HUES64 (cell line): Measurements from ENCODE around the gene CANX.

Experiments
- H3K27ac ChIP-seq: 2 replicates; pipeline ENCODE4 v1.7.0; 2013; ENCODE audit warnings: low read depth, low read length, inconsistent platforms
- H3K27me3 ChIP-seq: 2 replicates; pipeline ENCODE4 v1.6.1; 2013; ENCODE audit warnings: mild to moderate bottlenecking, low read length; ENCODE audit not compliant: insufficient read depth
- H3K36me3 ChIP-seq: 2 replicates; pipeline ENCODE4 v1.6.1; 2013; ENCODE audit warnings: mild to moderate bottlenecking, low read length; ENCODE audit not compliant: insufficient read depth
- H3K4me1 ChIP-seq: 2 replicates; pipeline ENCODE4 v1.6.1; 2013; ENCODE audit warnings: mild to moderate bottlenecking, low read length, moderate library complexity; ENCODE audit not compliant: insufficient read depth
- H3K4me3 ChIP-seq: 2 replicates; pipeline ENCODE4 v1.5.1; 2013; ENCODE audit warnings: mild to moderate bottlenecking, low read length, moderate library complexity
- H3K9ac ChIP-seq: 2 replicates; pipeline ENCODE4 v1.6.1; 2013; ENCODE audit warnings: mild to moderate bottlenecking, low read depth, low read length
- H3K9me3 ChIP-seq: 2 replicates; pipeline ENCODE4 v1.6.1; 2013; ENCODE audit warnings: low read depth, low read length; ENCODE audit not compliant: insufficient read depth
- WGBS: fragments of 150-250, 120-280 bp; methylation state at CpG from one replicate; pipeline ENCODE4 v1.1.7; 2013; ENCODE audit warnings: missing lambda C conversion rate; 5-methylcytosine and 5-hydroxymethylcytosine counted together

CANX gene

DNA sequence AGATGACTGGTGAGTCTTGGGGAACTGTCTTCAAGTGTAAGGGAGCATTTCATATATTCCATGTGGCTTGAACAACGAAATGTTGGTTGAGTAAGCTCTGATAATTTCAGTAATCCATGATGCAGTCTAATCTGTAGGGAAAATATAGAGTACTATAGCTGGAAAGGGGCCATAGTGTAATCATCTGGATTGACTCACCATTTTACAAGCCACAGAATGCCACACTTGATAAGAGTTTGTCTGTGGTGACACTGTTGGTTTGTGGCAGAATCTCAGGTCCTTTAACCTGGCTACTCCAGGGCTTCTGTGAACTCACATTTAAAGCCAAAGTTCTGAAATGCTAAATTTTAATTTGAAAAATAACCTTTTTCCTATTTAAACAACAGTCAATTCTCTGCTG is 17.5 kb downstream of the CANX start:
- WGBS, result 100% methylated on average over 1 of the region's 1 CpG
- H3K4me3 ChIP-seq, result no peak overlapping the region
- no peaks in the 10 kb centered on the region for H3K27me3 ChIP-seq
- H3K36me3 ChIP-seq, result peaks cover 94% of the 10 kb centered on the region
- H3K9ac ChIP-seq, result no peak overlapping the region
- no peaks in the 10 kb centered on the region for H3K4me1 ChIP-seq
- H3K9me3 ChIP-seq, result no peaks in the 10 kb centered on the region
- H3K27ac ChIP-seq, result no peak overlapping the region

DNA sequence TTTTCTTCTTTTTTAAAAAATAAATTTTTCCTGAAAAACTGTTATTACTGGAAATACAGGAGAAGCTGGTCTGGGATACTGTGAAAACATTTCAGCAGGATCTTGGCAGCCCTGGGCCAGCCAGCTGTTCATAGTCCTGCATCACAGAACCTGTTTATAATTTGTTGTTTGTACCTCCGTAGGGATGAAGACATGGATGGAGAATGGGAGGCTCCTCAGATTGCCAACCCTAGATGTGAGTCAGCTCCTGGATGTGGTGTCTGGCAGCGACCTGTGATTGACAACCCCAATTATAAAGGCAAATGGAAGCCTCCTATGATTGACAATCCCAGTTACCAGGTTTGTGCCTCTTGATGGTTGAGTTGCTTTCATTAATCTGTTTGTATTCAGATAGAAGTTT is 21.5 kb downstream of the CANX start:
- no peaks in the 10 kb centered on the region for H3K9me3 ChIP-seq
- H3K4me3 ChIP-seq, result no peak overlapping the region
- no peaks in the 10 kb centered on the region for H3K27me3 ChIP-seq
- no peaks in the 10 kb centered on the region for H3K4me1 ChIP-seq
- no peak overlapping the region for H3K9ac ChIP-seq
- WGBS, result 98% methylated on average over 2 of the region's 2 CpGs
- no peak overlapping the region for H3K27ac ChIP-seq
- peaks cover 97% of the 10 kb centered on the region for H3K36me3 ChIP-seq

DNA sequence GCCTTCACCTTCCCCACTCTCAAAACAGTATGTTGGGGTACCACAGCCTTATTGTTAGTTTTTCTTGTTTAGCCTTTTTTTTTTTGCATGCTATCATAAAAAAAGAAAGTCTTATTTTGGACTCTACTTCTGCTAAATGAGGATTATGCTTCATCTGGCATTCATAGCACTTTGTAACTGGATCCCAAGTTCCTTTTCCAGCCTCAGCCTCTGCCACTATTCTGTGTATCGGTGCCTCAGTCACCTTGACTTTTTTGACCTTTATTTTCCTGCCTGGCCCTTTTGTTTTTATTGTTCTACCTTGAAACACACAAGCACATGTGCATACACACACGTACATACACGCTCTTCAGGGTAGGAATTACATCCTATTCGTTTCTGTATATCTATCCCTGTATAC is 25.4 kb downstream of the CANX start:
- WGBS, result 95% methylated on average over 4 of the region's 4 CpGs
- no peaks in the 10 kb centered on the region for H3K4me1 ChIP-seq
- H3K36me3 ChIP-seq, result peaks cover 99% of the 10 kb centered on the region
- no peaks in the 10 kb centered on the region for H3K9me3 ChIP-seq
- no peak overlapping the region for H3K9ac ChIP-seq
- no peak overlapping the region for H3K27ac ChIP-seq
- no peaks in the 10 kb centered on the region for H3K27me3 ChIP-seq
- H3K4me3 ChIP-seq, result no peak overlapping the region

DNA sequence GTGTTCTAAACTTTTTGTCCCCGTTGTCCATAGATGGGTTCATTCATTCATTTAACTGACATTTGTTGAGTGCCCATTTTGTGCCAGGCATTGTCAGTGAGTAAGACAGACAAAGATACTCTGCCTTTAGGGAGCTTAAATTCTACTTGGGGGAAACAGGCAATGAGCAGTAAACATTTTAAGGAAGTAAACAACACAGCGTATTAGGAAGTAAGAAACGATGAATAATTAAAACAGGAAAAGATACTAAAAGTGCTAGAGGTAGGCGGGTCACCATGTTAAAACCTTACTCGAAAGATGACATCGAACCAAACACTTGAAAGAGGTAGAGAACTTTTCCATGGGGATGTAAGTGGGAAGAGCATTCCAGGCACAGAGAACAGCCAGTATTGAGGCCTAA is 28.3 kb downstream of the CANX start:
- Histone ChIP-seq H3K9ac (no peak overlapping the region), H3K27me3 (no peaks in the 10 kb centered on the region), H3K36me3 (peaks cover 96% of the 10 kb centered on the region), H3K9me3 (no peaks in the 10 kb centered on the region), H3K4me3 (no peak overlapping the region), H3K27ac (no peak overlapping the region), H3K4me1 (no peaks in the 10 kb centered on the region; the same call in 1 of the 2 replicates)
- 95% methylated on average over 6 of the region's 6 CpGs for whole genome bisulfite sequencing

DNA sequence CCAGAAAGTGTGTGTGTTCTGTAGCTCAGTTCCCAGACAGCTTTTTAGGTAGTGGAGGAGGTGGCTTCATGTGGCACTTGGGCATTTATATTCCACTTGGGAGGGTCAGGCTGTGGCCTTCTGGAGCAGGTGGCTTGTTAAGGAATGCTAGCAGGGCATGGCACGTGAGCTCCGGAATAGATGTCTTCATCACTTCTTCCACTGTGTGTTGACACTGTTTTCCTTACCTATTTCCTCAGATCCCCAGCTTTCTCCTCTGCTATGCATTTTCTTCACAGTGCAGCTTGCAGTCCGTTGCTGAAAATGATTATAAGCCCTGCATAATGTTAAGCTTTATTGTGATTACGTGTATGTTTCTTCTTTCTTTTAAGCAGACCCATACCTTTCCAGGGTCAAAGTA is 30.5 kb downstream of the CANX start:
- H3K36me3 ChIP-seq, result peaks cover 75% of the 10 kb centered on the region
- 84% methylated on average over 4 of the region's 4 CpGs for WGBS
- no peaks in the 10 kb centered on the region for H3K9me3 ChIP-seq
- no peak overlapping the region for H3K4me3 ChIP-seq
- H3K27ac ChIP-seq, result no peak overlapping the region
- no peak overlapping the region for H3K9ac ChIP-seq
- H3K27me3 ChIP-seq, result no peaks in the 10 kb centered on the region
- H3K4me1 ChIP-seq, result no peaks in the 10 kb centered on the region; the same call in 1 of the 2 replicates

DNA sequence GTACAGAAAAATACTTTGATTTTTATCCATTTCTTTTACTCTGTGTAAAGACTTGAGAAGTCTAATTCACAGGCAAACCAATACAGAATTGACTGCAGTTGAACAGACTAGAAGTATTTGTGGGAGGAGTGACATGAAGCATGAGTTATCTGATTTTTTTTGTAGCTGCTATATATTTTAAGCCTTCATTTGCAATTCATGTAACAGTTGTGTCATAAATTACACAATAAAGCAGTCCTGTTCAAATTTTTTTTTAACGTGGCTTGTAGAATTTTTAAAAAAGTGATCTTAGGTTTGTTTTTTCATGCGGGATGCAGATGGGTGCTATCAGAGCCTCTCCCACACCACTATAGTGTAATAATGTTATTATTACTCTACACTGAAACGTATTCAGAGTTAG is 31.0 kb downstream of the CANX start:
- Histone ChIP-seq H3K36me3 (peaks cover 70% of the 10 kb centered on the region), H3K4me1 (no peaks in the 10 kb centered on the region; the same call in 1 of the 2 replicates), H3K9ac (no peak overlapping the region), H3K9me3 (no peaks in the 10 kb centered on the region), H3K4me3 (no peak overlapping the region), H3K27ac (no peak overlapping the region), H3K27me3 (no peaks in the 10 kb centered on the region)
- no CpG with 5 or more reads among the region's 3 CpGs for WGBS

DNA sequence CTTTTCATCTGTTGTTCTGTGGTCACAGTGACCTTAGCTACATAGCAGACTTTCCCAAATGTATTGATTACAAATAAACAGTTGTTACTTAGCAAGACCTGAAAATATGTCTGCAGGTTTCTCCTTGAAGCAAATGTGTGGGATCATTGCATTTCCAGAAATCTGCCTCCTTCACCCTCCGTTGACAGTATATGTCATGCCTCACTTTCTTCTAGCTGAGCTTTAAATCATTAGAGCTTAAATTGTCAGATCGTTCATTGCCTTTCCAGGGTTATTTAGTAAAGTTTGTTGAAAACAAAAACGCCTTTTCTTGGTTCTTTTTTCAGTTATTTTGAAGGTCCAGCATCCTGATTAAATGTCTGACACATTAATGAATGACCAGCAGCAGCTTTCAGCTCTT is 31.6 kb downstream of the CANX start:
- WGBS, result 90% methylated on average over 3 of the region's 3 CpGs
- H3K9me3 ChIP-seq, result no peaks in the 10 kb centered on the region
- no peaks in the 10 kb centered on the region; the same call in 1 of the 2 replicates for H3K4me1 ChIP-seq
- H3K27me3 ChIP-seq, result no peaks in the 10 kb centered on the region
- no peak overlapping the region for H3K4me3 ChIP-seq
- H3K27ac ChIP-seq, result no peak overlapping the region
- peaks cover 64% of the 10 kb centered on the region for H3K36me3 ChIP-seq
- H3K9ac ChIP-seq, result no peak overlapping the region

DNA sequence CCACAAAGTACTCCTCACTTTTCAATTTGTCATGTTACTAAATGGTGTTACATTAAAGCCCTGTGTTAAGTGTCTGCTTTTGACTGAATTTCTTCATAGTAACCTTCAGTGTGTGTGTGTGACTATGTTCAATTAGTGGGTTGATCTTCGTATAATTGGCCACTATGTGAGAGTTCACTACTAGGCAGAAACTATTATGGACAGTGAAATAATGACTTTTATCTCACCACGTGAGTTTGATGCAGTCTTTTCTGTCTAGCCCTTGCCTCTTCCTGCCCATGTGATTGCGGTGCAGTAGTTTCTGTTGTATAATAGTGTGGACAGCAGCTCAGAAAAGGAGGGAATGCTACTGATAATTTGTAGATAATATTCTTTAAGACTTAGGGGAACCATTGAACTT is 32.1 kb downstream of the CANX start:
- WGBS, result 89% methylated on average over 3 of the region's 3 CpGs
- Histone ChIP-seq H3K36me3 (peaks cover 60% of the 10 kb centered on the region), H3K27me3 (no peaks in the 10 kb centered on the region), H3K9me3 (no peaks in the 10 kb centered on the region), H3K4me1 (no peaks in the 10 kb centered on the region; the same call in 1 of the 2 replicates), H3K9ac (no peak overlapping the region), H3K27ac (no peak overlapping the region), H3K4me3 (no peak overlapping the region)

DNA sequence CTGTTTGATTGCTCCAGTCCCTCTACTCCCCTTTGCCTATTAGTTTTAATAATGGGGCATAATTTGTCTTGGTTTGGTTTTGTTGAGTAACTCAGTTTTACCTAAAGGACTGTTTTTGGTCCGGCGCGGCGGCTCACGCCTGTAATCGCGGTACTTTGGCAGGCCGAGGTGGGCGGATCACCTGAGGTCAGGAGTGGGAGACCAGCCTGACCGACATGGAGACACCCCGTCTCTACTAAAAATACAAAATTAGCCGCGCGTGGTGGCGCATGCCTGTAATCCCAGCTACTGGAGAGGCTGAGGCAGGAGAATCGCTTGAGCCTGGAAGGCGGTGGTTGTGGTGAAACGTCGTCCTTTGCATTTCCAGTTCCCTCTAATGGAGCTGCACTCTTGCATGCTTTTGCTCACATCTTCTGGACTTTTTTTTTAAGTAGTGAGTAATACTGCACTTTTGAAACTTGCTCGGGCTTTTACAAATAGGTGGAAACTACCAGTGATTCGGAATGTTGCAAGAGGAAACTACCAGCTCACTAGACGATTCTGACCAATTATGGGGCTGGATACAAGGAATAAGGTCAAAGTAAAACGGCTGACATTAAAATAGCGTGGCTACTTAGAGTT is 33.1 kb downstream of the CANX start:
- peak overlapping the region; percentile 32; the same call in 1 of the 2 replicates for H3K9ac ChIP-seq

DNA sequence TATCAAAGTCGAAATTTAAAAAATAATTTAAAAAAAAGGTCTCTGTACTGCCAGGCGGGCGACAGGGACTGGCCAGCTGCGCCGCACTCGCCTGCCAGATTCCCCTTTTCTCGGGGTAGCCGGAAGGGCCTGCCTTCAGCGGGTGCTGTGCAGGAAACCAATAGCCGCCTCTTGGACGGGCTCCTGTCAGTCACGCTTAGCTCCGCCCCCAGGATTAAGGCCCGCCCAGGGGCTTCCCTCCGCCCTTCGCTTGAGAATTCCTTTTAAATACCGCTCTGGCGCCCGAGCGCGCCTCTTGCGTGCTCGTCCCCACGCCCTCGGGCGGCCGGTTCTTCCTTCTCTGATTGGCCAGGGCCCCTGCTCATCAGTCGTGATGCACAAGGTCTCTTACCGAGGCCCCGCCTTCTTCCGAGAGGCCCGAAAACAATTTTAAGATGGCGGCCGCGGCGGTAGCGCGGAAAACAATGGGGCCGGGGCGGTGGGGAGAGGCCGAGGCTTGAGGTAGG is 33.7 kb downstream of the CANX start, which contains the start of gene MAML1:
TSS of gene MAML1 (plus strand) at position 411 of the 506 bp plus-strand sequence. CDS start 291 bp downstream, outside the sequence.
- peaks cover 48% of the 10 kb centered on the region for H3K36me3 ChIP-seq
- 2% methylated on average over 41 of the region's 41 CpGs for WGBS

More for the DNA sequence above, 33.1 kb downstream of the CANX start:
- peak overlapping the region; percentile 45 for H3K4me3 ChIP-seq
- H3K27me3 ChIP-seq, result no peaks in the 10 kb centered on the region
- peak overlapping the region; percentile 71 for H3K27ac ChIP-seq
- H3K9me3 ChIP-seq, result no peaks in the 10 kb centered on the region
- peaks cover 49% of the 10 kb centered on the region for H3K36me3 ChIP-seq
- 79% methylated on average over 24 of the region's 24 CpGs for WGBS
- H3K4me1 ChIP-seq, result no peaks in the 10 kb centered on the region; the same call in 1 of the 2 replicates

DNA sequence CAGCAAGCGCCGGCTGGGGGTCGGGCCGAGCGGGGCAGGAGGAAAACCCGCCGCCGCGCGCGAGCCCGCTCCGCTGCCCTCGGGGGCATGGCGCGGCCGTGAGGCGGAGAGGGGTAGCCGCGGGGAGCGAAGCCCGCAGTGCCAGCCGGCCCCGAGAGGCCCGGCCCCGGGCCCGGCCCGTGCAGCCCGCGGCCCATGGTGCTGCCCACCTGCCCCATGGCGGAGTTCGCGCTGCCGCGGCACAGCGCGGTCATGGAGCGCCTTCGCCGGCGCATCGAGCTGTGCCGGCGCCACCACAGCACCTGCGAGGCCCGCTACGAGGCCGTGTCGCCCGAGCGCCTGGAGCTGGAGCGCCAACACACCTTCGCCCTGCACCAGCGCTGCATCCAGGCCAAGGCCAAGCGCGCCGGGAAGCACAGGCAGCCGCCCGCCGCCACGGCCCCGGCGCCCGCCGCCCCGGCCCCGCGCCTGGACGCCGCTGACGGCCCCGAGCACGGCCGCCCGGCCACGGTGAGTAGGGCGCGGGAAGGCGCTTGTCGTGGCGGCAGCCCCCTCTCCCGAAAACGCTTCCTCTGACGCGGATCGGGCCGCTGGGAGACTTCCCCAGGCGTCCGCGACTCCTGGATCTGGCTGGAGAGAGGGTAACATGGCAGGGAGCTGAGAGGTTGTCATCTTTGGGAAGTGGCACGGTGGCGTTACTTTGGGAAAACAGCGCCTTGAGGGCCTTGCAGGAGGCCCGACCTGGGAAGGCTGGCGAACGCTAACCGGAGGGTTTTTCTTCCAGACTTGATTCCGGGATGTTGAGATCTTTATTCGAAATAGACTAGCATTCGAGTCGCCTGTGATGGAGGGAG is 34.4 kb downstream of the CANX start:
- peaks cover 48% of the 10 kb centered on the region for H3K36me3 ChIP-seq
- peak overlapping the region; percentile 100 for H3K4me3 ChIP-seq
- peaks cover 2% of the 10 kb centered on the region; the same call in 1 of the 2 replicates for H3K4me1 ChIP-seq
- peak overlapping the region; percentile 96 for H3K9ac ChIP-seq
- peak overlapping the region; percentile 91 for H3K27ac ChIP-seq
- no peaks in the 10 kb centered on the region for H3K27me3 ChIP-seq
- WGBS, result under 1% methylated on average over 101 of the region's 101 CpGs
- H3K9me3 ChIP-seq, result no peaks in the 10 kb centered on the region

More for the DNA sequence above, 33.7 kb downstream of the CANX start, which contains the start of gene MAML1:
- Histone ChIP-seq H3K27me3 (no peaks in the 10 kb centered on the region), H3K9me3 (no peaks in the 10 kb centered on the region), H3K27ac (peak within 1 kb of the TSS; percentile 91), H3K4me1 (peaks cover 2% of the 10 kb centered on the region; the same call in 1 of the 2 replicates), H3K4me3 (peak within 1 kb of the TSS; percentile 100), H3K9ac (peak within 1 kb of the TSS; percentile 96)
